Medulla oblongata (tissue), 1 donor: ENCODE data around the gene CACNA2D3.

Source experiments
- DNase-seq: peaks from one replicate; pipeline ENCODE4 v3.0.0-alpha.2; 2015; ENCODE audit errors: extremely low spot score

Gene CACNA2D3

GRCh38 chr3:54917862-54918261 is 795.5 kb downstream of the CACNA2D3 start:
- no peak for DNase-seq

GRCh38 chr3:54918516-54918915 is 796.2 kb downstream of the CACNA2D3 start:
- no peak for DNase-seq

DNA sequence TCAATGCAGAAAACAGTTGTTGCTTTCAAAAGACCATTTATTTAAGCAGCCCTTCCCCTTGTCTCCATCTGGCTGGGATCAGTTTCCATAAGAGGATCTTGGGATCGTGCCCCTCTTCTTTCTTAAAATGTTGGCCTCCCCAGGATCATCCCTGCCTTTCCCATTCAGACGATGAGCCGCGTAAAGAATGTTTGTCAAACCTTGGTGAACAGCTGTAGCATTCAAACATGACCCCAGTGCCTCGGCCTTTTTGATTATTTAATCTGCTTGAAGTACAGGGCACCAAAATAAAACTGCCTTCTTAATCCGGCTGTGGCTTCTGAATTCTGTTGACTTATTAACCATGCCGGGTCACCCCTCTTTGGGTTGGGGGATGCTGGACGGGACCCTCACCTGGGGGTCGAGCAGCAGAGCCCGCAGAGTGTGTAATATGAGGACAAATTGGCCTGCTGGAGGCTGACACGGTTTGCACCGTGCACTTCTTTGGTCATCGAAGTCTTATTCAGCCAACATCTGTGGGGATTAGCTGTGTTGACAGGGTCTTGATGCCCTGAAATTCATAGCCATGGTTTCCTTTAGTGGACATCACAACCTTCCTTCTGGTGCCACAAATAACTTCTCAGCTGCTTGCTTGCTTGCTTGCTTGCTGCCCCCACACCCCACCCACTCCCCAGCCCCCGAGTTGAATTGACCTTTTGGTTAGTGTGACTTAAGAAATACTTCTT is 805.9 kb downstream of the CACNA2D3 start, which contains the start of gene LRTM1:
TSS of gene LRTM1 (minus strand) at position 14 of the 725 bp plus-strand sequence. CDS start 148 bp downstream, outside the sequence.
- DNase-seq: no peak

DNA sequence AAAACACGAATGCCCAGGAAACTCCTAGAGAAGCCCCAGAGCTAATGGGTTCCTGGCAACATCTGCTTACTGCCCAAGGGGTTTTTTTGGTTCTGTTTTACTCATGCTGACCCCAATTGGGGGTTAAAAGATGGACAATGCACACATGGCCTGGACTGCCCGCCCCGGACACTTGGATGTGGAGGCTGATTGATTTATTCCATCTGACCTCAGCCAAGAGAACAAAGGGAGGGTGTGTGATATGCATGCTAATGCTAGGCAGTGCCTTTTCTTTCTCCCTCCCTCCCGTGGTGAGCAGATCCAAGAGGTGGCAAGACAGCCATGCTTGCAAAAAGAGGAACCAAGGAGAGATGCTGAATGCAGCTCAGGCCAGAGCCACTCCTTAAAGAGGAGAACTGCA is 808.8 kb downstream of the CACNA2D3 start:
- DNase-seq: peak; percentile 93

GRCh38 chr3:54932606-54933005 is 810.3 kb downstream of the CACNA2D3 start:
- DNase-seq: peak; percentile 83

DNA sequence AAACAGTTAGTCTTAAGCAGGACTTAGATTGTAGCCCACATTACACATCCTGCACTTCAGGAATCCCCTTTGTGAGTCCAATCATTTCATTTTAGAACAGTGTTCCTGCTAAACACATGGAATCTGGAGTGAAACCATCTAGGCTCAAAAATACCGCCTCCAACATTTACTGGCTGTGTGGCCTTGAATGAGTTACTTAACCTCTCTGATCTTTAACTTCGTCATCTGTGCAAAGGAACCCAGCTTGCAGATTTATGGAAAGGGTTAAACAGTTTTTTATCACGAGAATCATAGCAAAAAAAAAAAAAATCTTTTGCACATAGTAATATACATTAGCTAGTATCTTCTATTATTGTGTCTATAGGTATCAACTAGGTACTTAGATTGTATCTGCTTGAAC is 813.5 kb downstream of the CACNA2D3 start:
- no peak for DNase-seq

DNA sequence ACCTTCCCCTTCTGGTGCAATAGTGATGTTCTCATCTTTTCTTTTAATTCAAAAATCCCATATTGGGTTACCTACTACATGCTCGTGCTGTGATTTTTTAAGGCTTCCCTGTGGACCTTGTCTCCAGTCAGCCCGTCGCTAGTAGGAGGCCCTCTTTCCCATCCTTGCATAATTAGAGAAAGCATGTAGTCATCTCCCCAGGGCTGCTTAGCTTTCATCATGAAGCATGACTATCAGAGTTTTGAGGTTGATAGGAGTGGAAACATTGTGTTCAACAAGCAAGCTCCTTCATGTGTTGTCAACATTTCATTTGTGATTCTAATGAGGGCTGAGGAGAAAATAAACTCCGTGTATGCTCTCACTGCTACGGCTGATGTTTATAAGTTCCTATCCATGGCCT is 814.2 kb downstream of the CACNA2D3 start:
- DNase-seq: no peak

- no peak for DNase-seq
These were observed 817.4 kb downstream of the CACNA2D3 start for GRCh38 chr3:54939557-54940300.

- no peak for DNase-seq
These were observed 818.6 kb downstream of the CACNA2D3 start for GRCh38 chr3:54940971-54941370.

DNA sequence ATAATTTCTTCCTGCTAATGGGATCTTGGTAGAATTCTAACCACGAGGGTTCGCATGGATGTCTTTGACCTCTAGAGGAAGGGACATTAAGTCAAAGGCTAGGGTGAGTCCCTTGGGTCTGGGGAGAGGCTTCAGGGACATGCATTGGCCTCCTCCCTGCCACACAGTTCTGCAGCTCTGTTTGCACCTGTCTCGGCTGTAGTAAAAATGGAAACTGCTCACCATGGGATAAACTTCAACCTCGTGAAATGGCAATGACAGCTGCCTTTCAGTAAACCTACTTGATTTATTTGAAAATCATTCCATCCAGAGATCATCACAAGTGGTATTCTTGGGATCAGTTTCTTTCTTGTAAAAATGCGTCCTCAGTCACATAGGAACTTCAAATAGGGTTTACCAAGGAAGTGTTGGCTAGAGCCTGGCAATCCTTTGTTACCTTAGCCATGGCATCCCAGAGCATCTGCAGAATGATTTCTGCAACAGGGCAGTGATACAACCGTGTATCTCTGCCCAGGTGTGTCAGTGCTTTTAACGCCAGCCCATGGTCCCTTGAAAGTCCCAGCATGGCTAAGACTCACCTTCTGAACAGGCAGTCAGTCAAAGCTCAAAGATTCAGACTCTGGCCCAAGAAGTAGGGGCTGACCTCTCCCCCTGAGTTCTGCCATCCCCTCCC is 819.5 kb downstream of the CACNA2D3 start:
- no peak for DNase-seq

- DNase-seq: no peak
These were observed 827.2 kb downstream of the CACNA2D3 start for GRCh38 chr3:54949491-54950044.

GRCh38 chr3:54950391-54951003 is 828.1 kb downstream of the CACNA2D3 start:
- DNase-seq: no peak

GRCh38 chr3:54951405-54951804 is 829.1 kb downstream of the CACNA2D3 start:
- DNase-seq: peak; percentile 80

GRCh38 chr3:54954022-54954421 is 831.7 kb downstream of the CACNA2D3 start:
- no peak for DNase-seq

DNA sequence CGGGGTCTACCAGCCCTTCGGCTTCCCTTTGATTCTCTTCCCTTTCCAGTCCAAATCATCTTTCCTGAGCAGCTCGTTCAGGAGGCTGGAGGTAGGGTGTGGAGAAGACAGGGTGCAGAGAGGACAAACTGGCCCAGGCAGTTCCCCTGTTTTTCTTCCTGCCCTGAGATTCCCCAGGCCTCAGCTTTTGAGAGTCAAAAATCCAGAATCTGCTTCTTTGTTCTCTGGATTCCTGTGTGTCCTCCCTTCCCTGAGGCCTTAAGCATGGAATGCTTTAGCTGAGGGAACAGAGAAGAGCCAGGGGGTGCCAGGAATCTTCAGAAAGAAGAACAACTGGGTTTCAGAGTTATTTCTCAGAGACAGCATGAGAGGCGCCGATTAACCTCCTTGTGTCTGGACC is 832.2 kb downstream of the CACNA2D3 start:
- DNase-seq: no peak

- DNase-seq: no peak
These were observed 833.1 kb downstream of the CACNA2D3 start for GRCh38 chr3:54955496-54955895.

DNA sequence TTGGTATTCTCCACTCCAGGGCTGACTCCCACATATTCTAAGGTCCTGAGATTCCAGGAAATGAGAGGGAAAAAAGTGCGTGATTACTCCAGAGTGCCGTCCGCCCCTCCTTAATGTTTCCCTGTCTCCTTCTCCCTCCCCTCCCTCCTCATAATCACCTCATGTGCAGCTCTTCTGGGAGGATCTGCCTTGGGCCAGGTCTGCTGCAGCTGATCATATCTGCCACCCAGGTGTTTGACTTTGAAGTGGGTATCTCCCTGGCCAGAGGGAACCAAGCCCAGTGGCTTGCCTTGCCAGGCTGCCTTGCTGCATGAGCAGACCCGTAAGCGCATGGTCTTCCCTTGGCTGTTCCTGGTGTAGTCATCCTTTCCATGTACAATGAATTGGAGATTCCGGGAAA is 833.6 kb downstream of the CACNA2D3 start:
- no peak for DNase-seq

GRCh38 chr3:54957711-54958110 is 835.4 kb downstream of the CACNA2D3 start:
- no peak for DNase-seq

DNA sequence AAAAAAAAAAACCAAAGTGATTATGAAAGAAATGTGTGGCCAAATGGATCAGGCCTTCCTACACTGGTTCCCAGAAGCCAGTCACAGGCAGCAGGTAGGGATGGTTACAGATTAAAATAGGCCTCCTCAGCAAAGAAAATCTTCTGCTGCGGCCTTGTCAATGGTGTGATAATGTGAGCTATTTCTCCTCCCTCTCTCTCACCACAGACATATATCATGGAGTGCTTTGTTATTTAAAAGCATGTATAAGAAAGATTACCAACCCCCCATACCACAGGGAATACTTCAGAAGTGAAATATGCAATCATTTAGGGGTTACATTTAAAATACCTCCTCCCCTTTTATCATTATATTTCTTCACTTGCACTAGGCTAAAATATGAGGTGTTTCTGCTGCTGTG is 837.7 kb downstream of the CACNA2D3 start:
- DNase-seq: no peak

- no peak for DNase-seq
These were observed 838.3 kb downstream of the CACNA2D3 start for GRCh38 chr3:54960701-54961100.

DNA sequence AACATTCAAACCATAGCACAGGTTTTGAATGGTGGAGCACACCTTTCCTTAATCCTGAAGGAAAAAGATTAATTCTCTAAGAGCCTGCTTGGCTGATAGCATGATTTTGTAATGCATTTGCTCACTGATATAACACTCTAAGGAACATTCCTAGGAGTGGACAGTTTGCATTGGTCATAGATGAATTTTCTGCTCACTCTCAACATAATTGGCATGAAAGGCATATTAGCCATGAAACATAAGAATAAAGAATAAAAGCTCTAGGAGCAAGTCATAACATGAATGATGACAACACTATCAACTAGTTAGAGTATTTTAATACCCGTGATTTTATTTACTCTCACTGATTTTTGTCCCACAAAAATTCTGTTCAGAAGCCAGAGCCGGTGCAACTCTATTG is 839.8 kb downstream of the CACNA2D3 start:
- DNase-seq: no peak

DNA sequence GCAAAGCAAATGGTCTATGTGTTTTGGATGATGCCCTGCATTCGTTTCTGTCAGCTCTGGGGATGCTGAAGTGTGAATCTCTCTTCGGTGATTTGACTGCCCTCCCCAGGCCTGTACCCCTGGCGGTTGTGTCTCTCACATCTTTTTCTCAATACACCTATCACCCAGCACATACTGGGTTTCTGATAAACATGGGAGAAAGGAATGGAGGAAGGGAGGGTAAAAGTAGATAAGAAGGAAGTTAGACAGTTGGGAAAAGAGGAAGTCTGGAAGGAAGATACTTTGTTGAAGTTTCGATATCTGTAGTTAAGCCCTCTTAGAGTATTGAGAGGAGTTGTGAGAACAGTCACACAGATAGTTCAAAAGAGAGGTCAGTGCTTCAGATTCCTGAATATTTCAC is 841.3 kb downstream of the CACNA2D3 start:
- DNase-seq: peak; percentile 37
